MCF 10A (cell line): Measurements from ENCODE around the gene NSMF. TPM values are rescaled to one million over a fixed set of nuclear protein-coding genes. Genes with fewer than 3 reads are reported as not detected.

Experiments
- BruUV-seq: library from RNA; stranded (reverse); fragments of 400-500 nt; replicated peaks from 2 replicates; lab custom pipeline; 2021; lab: Mats Ljungman, UMichigan
- CTCF ChIA-PET: fragments of 300-600 bp; sonication (Branson Sonifier 250); formaldehyde crosslinking; extraction: SDS; loops from one replicate; lab custom pipeline; 2021; ENCODE audit warnings: antibody characterized with exemption, inconsistent platforms; lab: Yijun Ruan, JAX
- POLR2A ChIA-PET: fragments of 300-600, 350-650 bp; sonication (Branson Sonifier 250); formaldehyde crosslinking; extraction: SDS; loops from one replicate; lab custom pipeline; 2020; ENCODE audit warnings: antibody characterized with exemption, inconsistent platforms; lab: Yijun Ruan, JAX
- DNase-seq: peaks from one replicate; pipeline ENCODE4 v3.0.0-alpha.2; 2018; ENCODE audit not compliant: unreplicated experiment
- H3K27ac Mint-ChIP-seq: one replicate; pipeline ENCODE4 v1.8.0; 2022; ENCODE audit warnings: mild to moderate bottlenecking, low read depth, mixed read lengths; ENCODE audit not compliant: unreplicated experiment
- H3K27me3 Mint-ChIP-seq: one replicate; pipeline ENCODE4 v1.8.0; 2022; ENCODE audit warnings: mixed read lengths; ENCODE audit not compliant: insufficient read depth, unreplicated experiment
- H3K36me3 Mint-ChIP-seq: one replicate; pipeline ENCODE4 v1.8.0; 2022; ENCODE audit warnings: mild to moderate bottlenecking, moderate library complexity, mixed read lengths; ENCODE audit not compliant: insufficient read depth, unreplicated experiment
- H3K4me1 Mint-ChIP-seq: one replicate; pipeline ENCODE4 v1.8.0; 2022; ENCODE audit warnings: mixed read lengths; ENCODE audit not compliant: insufficient read depth, unreplicated experiment
- H3K4me3 Mint-ChIP-seq: one replicate; pipeline ENCODE4 v1.8.0; 2022; ENCODE audit warnings: mild to moderate bottlenecking, moderate library complexity, mixed read lengths; ENCODE audit not compliant: unreplicated experiment
- H3K9me3 Mint-ChIP-seq: one replicate; pipeline ENCODE4 v1.8.0; 2022; ENCODE audit warnings: mixed read lengths; ENCODE audit not compliant: unreplicated experiment
- CTCF ChIP-seq: fragments of 200-600 bp; IDR thresholded peaks from one replicate; pipeline ENCODE4 v1.8.0; 2022; ENCODE audit warnings: antibody characterized with exemption, mild to moderate bottlenecking; ENCODE audit not compliant: unreplicated experiment
- intact Hi-C: fragments of 100-400 bp; cut with micrococcal nuclease; formaldehyde crosslinking; loops from 2 replicates; pipeline ENCODE4 v1.14.1; 2022
- total RNA-seq: library from RNA; stranded (reverse); gene quantifications from 2 replicates; pipeline ENCODE4 v1.2.3, GENCODE V29; 2022

The NSMF gene
- total RNA-seq, 1 experiment from 2014 or later: 37.8 TPM

GRCh38 chr9:137409515-137409914, 49.6 kb downstream of the NSMF start:
- BruUV-seq: no TSS peak
- Mint-ChIP-seq H3K4me3 (no peak overlapping the region), H3K9me3 (no peaks in the 10 kb centered on the region)

GRCh38 chr9:137408651-137409405, 50.3 kb downstream of the NSMF start:
- Mint-ChIP-seq H3K27ac (peak overlapping the region; percentile 63), H3K4me1 (peaks cover 4% of the 10 kb centered on the region), H3K9me3 (no peaks in the 10 kb centered on the region), H3K36me3 (peaks cover 12% of the 10 kb centered on the region), H3K27me3 (no peaks in the 10 kb centered on the region), H3K4me3 (no peak overlapping the region)
- intact Hi-C loops: no loop called here
- BruUV-seq: no TSS peak
- ChIA-PET POLR2A (interaction anchor here (5.6 kb wide), 1 partner anchor 15 kb away, joined by 62 read pairs; the partner anchor contains the start of genes EXD3 and NOXA1), CTCF (interaction anchor here (0.6 kb wide), 1 partner anchor 61 kb away, joined by 3 read pairs; no protein-coding TSS in a partner anchor)
- no peak for TF ChIP-seq CTCF
- DNase-seq: no peak

More at GRCh38 chr9:137409515-137409914, 49.6 kb downstream of the NSMF start:
- H3K36me3 Mint-ChIP-seq: peaks cover 6% of the 10 kb centered on the region
- ChIA-PET POLR2A (interaction anchor here (1.0 to 5.6 kb wide), 2 partner anchors 11 to 14 kb away, joined by 3 to 62 read pairs; partner anchors contain the start of genes EXD3 and NOXA1), CTCF (interaction anchor here (0.6 kb wide), 1 partner anchor 61 kb away, joined by 3 read pairs; no protein-coding TSS in a partner anchor)
- TF ChIP-seq CTCF: no peak
- DNase-seq: no peak
- no peaks in the 10 kb centered on the region for H3K27me3 Mint-ChIP-seq
- peak overlapping the region; percentile 63 for H3K27ac Mint-ChIP-seq
- intact Hi-C loops: no loop called here
- peaks cover 8% of the 10 kb centered on the region for H3K4me1 Mint-ChIP-seq

GRCh38 chr9:137407590-137408300, 51.4 kb downstream of the NSMF start:
- DNase-seq: no peak
- Mint-ChIP-seq H3K9me3 (no peaks in the 10 kb centered on the region), H3K27me3 (no peaks in the 10 kb centered on the region), H3K36me3 (peaks cover 14% of the 10 kb centered on the region), H3K4me3 (peak overlapping the region; percentile 25), H3K4me1 (peaks cover 2% of the 10 kb centered on the region), H3K27ac (no peak overlapping the region)
- no TSS peak for BruUV-seq
- ChIA-PET POLR2A (interaction anchor here (0.7 kb wide), 1 partner anchor 143 kb away, joined by 3 read pairs; the partner anchor contains the start of gene PNPLA7), CTCF (no interaction called here)
- no peak for TF ChIP-seq CTCF
- intact Hi-C loops: no loop called here
